ENCODE data around the gene PRR3.

Gene PRR3, protein sequence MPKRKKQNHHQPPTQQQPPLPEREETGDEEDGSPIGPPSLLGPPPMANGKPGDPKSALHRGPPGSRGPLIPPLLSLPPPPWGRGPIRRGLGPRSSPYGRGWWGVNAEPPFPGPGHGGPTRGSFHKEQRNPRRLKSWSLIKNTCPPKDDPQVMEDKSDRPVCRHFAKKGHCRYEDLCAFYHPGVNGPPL

DNA sequence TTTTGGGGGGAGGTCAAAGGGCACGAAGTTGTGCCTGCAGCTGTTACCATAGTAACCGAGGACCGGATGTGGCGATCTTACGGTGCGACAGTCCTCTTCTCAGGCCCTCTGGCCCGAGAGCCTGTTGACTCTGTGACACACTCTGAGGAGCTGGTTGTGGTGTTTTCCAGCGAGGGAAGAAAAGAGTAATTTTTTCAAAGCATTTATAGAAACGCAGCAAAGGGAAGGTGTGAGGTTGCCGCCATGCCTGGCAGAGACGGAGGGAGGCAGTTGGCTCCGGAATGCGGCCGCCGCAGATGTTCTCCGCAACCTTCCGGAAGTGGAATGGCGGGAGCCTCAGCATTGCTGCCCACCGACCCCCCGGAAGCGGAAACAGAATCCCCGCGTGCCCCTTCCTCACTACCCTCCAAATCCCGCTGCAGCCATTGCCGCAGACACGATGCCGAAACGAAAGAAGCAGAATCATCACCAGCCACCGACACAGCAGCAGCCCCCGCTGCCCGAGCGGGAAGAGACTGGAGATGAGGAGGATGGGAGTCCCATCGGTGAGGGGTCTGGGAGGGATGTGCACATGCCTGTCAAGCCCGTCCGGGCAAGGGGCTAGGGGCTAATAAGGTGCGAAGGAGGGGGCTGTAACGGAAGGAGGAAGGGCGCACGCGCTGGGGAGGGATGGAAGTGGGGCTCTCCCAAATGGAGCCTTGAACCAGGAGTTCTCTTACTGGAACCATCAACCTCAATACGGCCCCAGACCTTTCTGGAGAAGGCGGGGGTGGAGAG is at the start of gene PRR3:
PRR3 (plus strand) TSS at position 390 of the 777 bp plus-strand sequence; CDS start at position 440, 50 bp downstream.
- Histone ChIP-seq H3K9ac (ENCODE audit: insufficient read length) (peak within 1 kb of the TSS; percentile 91), H3K27ac (peak within 1 kb of the TSS; percentile 93), H3K36me3 (ENCODE audit: insufficient read depth, low read length) (peaks cover 51% of the 10 kb centered on the region), H3K4me3 (peak within 1 kb of the TSS; percentile 96), H3K9me3 (ENCODE audit: low read depth, low read length) (no peaks in the 10 kb centered on the region)
- DNase-seq (ENCODE audit: low read depth, low spot score), result no peak
- TF ChIP-seq FOXP2 (optimal IDR thresholded peaks at IDR 0.05; ENCODE audit: control extremely low read depth, extremely low read length, insufficient read depth) (no peak), POLR2AphosphoS5 (IDR thresholded peaks at IDR 0.05; ENCODE audit: borderline replicate concordance, low read depth, low read length) (peak; percentile 98), EZH2 (IDR thresholded peaks at IDR 0.05) (no peak)

DNA sequence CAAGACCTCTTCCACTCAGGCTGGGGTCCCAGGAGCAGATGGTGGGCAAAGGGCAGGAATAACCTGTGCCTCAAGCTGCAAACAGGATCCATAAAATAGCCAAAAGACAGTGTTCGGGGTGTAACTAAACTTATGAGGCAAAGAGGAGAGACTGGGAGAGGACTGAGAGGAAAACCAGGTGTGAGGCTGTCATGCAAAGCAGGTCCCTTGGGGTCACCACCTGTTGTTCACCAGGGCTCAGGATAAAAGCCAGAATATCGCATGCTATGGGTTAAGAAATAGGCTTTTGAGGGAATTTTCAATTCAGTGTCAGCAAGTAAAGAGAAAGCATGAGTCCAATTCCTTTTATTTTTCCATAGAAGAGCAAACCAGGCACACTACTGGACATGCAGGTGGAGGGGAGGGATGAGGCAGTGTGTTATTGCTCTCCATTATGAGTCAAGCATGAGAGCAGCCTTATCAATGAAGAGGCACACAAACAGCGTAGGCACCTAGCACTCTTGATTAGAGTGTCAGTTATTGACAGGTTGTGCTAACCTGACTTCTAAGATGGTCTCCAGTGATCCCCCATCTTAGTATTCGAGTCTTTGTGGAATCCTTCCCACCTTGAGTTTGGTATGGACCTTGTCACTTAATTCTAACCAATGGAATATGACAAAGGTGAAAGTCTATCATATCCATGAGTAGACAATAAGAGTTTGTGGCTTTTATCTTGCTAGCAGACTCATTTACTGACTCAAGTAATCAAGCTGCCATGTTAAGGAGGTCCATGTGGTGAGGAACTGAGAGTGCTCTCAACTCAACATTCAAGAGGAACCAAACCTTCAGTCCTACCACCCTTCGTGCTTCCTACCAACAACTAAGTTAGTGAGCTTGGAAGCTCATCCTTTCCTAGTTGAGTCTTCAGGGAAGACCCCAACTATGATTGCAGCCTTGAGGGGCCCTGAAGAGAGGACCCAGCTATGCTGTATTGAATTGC is 49.0 kb upstream of the PRR3 start:
- DNase-seq (ENCODE audit: low read depth, low spot score), result no peak
- H3K36me3 ChIP-seq (ENCODE audit: insufficient read depth, low read length), result no peaks in the 10 kb centered on the region
- no peaks in the 10 kb centered on the region for H3K9me3 ChIP-seq (ENCODE audit: low read depth, low read length)
- peak overlapping the region; percentile 91; the same call in 1 of the 2 replicates for H3K27ac ChIP-seq
- H3K9ac ChIP-seq (ENCODE audit: insufficient read length), result no peak overlapping the region
- no peak overlapping the region for H3K4me3 ChIP-seq
- TF ChIP-seq EZH2 (IDR thresholded peaks at IDR 0.05), result no peak

DNA sequence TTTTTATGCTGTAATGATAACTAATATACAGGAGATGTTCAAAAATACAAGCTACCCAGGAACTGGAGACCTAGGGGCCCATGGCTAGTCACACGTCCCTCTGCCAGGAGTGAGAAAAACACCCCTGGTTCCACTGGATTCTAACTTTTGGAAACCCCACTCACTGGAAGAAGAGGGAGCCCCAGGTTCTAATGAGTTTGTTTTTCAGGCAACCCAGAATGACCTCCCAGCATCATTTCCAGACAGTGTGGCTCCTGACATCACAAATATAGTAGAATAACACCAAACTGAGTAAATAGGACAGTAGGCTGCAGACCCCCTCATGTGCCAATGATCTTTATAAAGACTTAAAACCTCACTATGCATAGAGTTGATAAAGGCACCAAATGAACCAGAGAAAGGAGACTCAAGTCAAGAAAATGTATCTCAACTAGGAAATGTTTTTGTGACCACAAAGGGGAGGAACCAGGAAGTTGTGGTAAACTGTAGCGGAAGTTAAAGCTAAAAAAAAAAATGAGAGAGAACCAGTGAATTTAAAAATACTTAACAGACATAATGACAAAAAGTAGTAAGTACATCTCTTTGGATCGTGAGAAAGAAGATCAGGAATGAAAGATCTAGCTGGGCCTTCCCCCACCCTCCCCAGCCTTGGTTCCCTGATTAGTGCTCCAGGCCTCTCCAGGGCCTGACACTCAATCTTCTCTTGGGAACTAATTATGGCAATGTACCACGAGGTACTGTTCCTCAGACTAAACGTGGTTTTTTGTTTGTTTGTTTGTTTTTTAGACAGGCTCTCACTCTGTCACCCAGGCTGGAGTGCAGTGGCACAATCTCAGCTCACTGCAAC is 48.0 kb upstream of the PRR3 start:
- Histone ChIP-seq H3K27ac (peak overlapping the region; percentile 91), H3K36me3 (ENCODE audit: insufficient read depth, low read length) (no peaks in the 10 kb centered on the region), H3K9ac (ENCODE audit: insufficient read length) (no peak overlapping the region), H3K4me3 (peak overlapping the region; percentile 20), H3K9me3 (ENCODE audit: low read depth, low read length) (no peaks in the 10 kb centered on the region)
- DNase-seq (ENCODE audit: low read depth, low spot score), result peak; percentile 73
- TF ChIP-seq EZH2 (IDR thresholded peaks at IDR 0.05), result no peak
- no peak for TF ChIP-seq FOXP2 (optimal IDR thresholded peaks at IDR 0.05; ENCODE audit: control extremely low read depth, extremely low read length, insufficient read depth)
- no peak; the same call in 1 of the 2 replicates for TF ChIP-seq POLR2AphosphoS5 (IDR thresholded peaks at IDR 0.05; ENCODE audit: borderline replicate concordance, low read depth, low read length)

DNA sequence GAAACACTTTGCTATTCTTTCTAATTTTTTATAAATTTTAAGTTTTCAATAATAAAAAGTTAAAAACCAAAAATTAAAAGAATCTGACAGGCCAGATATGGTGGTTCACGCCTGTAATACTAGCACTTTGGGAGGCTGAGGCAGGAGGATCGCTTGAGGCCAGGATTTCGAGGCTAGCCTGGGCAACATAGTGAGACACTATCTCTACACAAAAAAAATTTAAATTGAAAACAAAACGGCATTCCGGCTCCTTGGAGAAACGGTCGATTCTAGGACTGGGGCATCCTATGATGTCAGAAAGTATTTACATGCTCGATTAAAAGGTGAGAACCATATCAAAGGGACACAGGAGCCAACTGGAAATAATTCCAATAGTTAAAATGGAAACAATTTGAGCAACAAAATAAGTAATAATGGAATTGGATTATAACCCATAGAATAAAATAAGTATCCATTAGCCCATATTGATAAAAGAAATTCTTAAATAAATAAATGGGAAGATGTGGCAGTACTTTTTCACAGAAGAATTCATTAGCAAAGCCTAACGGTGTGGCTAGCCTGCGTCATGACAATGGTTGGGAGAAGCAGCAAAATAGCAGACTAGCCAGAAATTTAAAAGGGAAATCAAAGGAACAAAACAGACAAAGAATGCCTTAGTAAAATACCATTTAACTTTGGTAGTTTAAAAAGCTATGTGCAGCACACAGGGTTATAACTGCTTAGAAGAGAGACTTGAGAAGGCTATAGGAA is 46.5 kb upstream of the PRR3 start:
- no peak for TF ChIP-seq FOXP2 (optimal IDR thresholded peaks at IDR 0.05; ENCODE audit: control extremely low read depth, extremely low read length, insufficient read depth)
- no peak for TF ChIP-seq POLR2AphosphoS5 (IDR thresholded peaks at IDR 0.05; ENCODE audit: borderline replicate concordance, low read depth, low read length)
- no peak for TF ChIP-seq EZH2 (IDR thresholded peaks at IDR 0.05)
- H3K27ac ChIP-seq, result no peak overlapping the region
- no peak for DNase-seq (ENCODE audit: low read depth, low spot score)
- H3K4me3 ChIP-seq, result no peak overlapping the region
- no peaks in the 10 kb centered on the region for H3K36me3 ChIP-seq (ENCODE audit: insufficient read depth, low read length)
- H3K9me3 ChIP-seq (ENCODE audit: low read depth, low read length), result no peaks in the 10 kb centered on the region
- no peak overlapping the region for H3K9ac ChIP-seq (ENCODE audit: insufficient read length)

DNA sequence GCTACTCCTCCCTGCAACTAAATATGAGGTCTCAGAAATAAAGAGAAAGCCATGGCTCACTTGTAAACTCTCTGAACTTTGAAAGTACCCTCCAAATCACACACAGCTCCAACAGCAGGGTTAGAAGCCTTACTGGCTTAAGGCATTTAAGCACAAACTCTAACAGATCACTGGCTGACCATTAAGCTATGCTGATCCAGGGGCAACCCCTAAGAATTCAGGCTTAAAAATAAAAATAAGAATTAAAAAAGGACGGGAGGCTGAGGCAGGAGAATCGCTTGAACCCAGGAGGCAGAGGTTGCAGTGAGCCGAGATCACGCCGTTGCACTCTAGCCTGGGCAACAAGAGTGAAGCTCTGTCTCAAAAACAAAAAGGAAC is 45.9 kb upstream of the PRR3 start:
- Histone ChIP-seq H3K4me3 (no peak overlapping the region), H3K36me3 (ENCODE audit: insufficient read depth, low read length) (no peaks in the 10 kb centered on the region), H3K9ac (ENCODE audit: insufficient read length) (no peak overlapping the region), H3K9me3 (ENCODE audit: low read depth, low read length) (no peaks in the 10 kb centered on the region), H3K27ac (no peak overlapping the region)
- no peak for DNase-seq (ENCODE audit: low read depth, low spot score)
- TF ChIP-seq POLR2AphosphoS5 (IDR thresholded peaks at IDR 0.05; ENCODE audit: borderline replicate concordance, low read depth, low read length) (no peak), FOXP2 (optimal IDR thresholded peaks at IDR 0.05; ENCODE audit: control extremely low read depth, extremely low read length, insufficient read depth) (no peak), EZH2 (IDR thresholded peaks at IDR 0.05) (no peak)

DNA sequence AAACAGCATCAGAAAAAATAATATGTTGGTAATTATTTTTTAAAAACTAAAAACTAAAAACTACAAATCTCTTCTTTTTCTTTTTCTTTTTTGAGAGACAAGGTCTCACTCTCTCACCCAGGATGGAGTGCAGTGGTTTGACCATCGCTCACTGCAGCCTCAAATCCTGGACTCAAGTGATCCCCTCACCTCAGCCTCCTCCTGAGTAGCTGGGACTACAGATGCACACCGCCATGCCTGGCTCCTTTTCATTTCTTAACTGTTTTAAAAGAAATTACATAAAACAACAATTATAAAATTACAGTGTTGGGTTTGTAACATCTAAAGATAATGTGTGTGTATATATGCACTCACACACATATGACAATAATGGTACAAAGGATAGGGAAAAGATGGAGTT is 43.6 kb upstream of the PRR3 start:
- Histone ChIP-seq H3K36me3 (ENCODE audit: insufficient read depth, low read length) (no peaks in the 10 kb centered on the region), H3K9me3 (ENCODE audit: low read depth, low read length) (no peaks in the 10 kb centered on the region), H3K4me3 (no peak overlapping the region), H3K9ac (ENCODE audit: insufficient read length) (no peak overlapping the region), H3K27ac (no peak overlapping the region)
- no peak for DNase-seq (ENCODE audit: low read depth, low spot score)
- TF ChIP-seq EZH2 (IDR thresholded peaks at IDR 0.05) (no peak), POLR2AphosphoS5 (IDR thresholded peaks at IDR 0.05; ENCODE audit: borderline replicate concordance, low read depth, low read length) (no peak), FOXP2 (optimal IDR thresholded peaks at IDR 0.05; ENCODE audit: control extremely low read depth, extremely low read length, insufficient read depth) (no peak)

DNA sequence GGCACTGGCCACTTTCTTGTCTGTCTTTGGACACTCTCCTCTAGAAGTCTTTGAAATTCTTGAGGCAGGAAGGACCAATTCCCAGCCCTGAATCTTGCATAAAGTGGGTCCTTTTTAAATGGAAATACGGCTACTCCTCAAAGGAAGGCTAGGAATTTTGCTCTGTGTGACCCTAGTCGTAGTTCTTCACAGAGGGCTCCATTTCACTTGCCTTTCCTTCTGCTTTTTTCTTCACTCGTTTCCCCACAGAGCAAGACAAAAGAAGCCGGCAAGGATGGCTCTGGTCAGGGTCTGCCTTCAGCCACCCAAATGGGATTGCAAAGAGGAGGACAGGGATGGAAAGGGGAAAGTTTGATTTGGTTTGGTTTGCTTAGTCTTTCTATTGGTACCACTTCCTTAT is 42.0 kb upstream of the PRR3 start:
- Histone ChIP-seq H3K9ac (ENCODE audit: insufficient read length) (no peak overlapping the region), H3K4me3 (no peak overlapping the region), H3K27ac (no peak overlapping the region), H3K9me3 (ENCODE audit: low read depth, low read length) (no peaks in the 10 kb centered on the region), H3K36me3 (ENCODE audit: insufficient read depth, low read length) (no peaks in the 10 kb centered on the region)
- TF ChIP-seq EZH2 (IDR thresholded peaks at IDR 0.05) (no peak), POLR2AphosphoS5 (IDR thresholded peaks at IDR 0.05; ENCODE audit: borderline replicate concordance, low read depth, low read length) (no peak), FOXP2 (optimal IDR thresholded peaks at IDR 0.05; ENCODE audit: control extremely low read depth, extremely low read length, insufficient read depth) (no peak)
- no peak for DNase-seq (ENCODE audit: low read depth, low spot score)
